Left lung (tissue), 10 donors: Measurements from ENCODE around the gene RAB6B. TPM values are rescaled to one million over a fixed set of nuclear protein-coding genes. Genes with fewer than 3 reads are reported as not detected.

ENCODE experiments used
- ATAC-seq: fragments of 200-7000 bp; cut with Tn5 transposase; one replicate; pipeline ENCODE4 v1.9.1; 2020; ENCODE audit warnings: moderate library complexity
- DNase-seq, 4 donors: peaks; one replicate each; pipeline ENCODE4 v3.0.0-alpha.2; 2013 to 2020
- H3K27ac ChIP-seq, 2 donors: fragments of 200-600 bp; sonication (generic) in 1 of 2; one replicate each; pipeline versions ENCODE4 v1.5.0 to v1.8.0; 2020 to 2021
- H3K27me3 ChIP-seq, 2 donors: fragments of 200-600 bp; sonication (generic) in 1 of 2; one replicate each; pipeline versions ENCODE4 v1.5.0 to v1.8.0; 2020 to 2021
- H3K36me3 ChIP-seq, 2 donors: fragments of 200-600 bp; sonication (generic) in 1 of 2; one replicate each; pipeline versions ENCODE4 v1.5.0 to v1.8.0; 2020 to 2021
- H3K4me1 ChIP-seq, 2 donors: fragments of 200-600 bp; one replicate each; pipeline ENCODE4 v1.8.0; 2021
- H3K4me3 ChIP-seq, 2 donors: fragments of 200-600 bp; sonication (generic) in 1 of 2; one replicate each; pipeline versions ENCODE4 v1.5.0 to v1.8.0; 2020 to 2021; ENCODE audit warnings: mild to moderate bottlenecking in 1 of 2
- H3K9me3 ChIP-seq, 2 donors: fragments of 200-600 bp; sonication (generic) in 1 of 2; one replicate each; pipeline versions ENCODE4 v1.5.0 to v1.8.0; 2020 to 2021
- intact Hi-C, 2 donors: fragments of 100-400 bp; cut with DNase I; formaldehyde crosslinking; loops; one replicate each; pipeline versions ENCODE4 v1.11.2 to v1.14.2; 2022
- polyA plus RNA-seq, 6 donors: library from polyadenylated mRNA; unstranded; fragments of 120-200 nt; gene quantifications; one replicate each; pipeline ENCODE4 v1.2.1, GENCODE V29; 2013; ENCODE audit not compliant: insufficient read length in 6 of 6
- total RNA-seq, 2 donors: library from RNA; stranded (reverse); fragmentation: NEBNext Ultra II Directional; extraction: Animal tissue kit (Norgen Biotek cat#: 25700); gene quantifications; one replicate each; pipeline ENCODE4 v1.2.1, GENCODE V29; 2021
- TF ChIP-seq, protein P1 (sequence below), 2 donors: fragments of 200-600 bp; sonication (generic) in 1 of 2; IDR thresholded peaks; one replicate each; pipeline versions ENCODE4 v1.5.0 to v1.8.0; 2021; ENCODE audit warnings: antibody characterized with exemption in 2 of 2
- donor health status: DM: no; HTN: yes; CAD: no.
- donor health status: DM: no; HTN: no; CAD: no.

RAB6B gene
- total and polyA plus RNA-seq, 8 donors, result 3.7 to 11.4 (median 6.1) TPM

DNA sequence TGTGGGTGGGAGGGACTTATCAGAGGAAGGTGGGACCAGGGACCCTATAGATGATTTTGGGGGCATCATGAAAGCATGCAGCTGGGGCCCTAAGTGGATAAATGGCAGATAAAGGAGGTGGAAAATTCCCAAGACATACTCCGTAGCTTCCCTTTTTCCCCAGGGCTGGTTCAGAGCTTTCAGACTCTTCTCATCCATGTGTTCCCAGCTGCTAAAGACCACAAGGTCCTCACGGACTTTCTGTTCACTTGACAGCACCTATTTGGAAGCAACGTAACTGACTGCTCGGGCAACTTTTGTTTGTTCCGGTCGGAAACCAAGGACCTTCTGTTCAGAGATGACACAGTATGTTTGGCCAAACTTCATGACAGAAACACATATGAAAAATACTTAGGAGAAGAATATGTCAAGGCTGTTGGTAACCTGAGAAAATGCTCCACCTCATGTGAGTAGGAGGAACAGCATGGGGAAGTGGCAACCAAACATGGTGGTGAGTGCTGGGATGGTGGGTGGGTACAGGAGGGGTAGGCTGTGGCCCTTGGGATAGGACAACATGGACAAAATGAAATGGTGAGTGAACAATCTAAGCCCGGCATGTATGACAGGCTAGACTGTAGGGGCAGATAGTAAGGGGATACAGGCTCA, 118.8 kb downstream of the RAB6B start:
- TF ChIP-seq, protein P1, sequence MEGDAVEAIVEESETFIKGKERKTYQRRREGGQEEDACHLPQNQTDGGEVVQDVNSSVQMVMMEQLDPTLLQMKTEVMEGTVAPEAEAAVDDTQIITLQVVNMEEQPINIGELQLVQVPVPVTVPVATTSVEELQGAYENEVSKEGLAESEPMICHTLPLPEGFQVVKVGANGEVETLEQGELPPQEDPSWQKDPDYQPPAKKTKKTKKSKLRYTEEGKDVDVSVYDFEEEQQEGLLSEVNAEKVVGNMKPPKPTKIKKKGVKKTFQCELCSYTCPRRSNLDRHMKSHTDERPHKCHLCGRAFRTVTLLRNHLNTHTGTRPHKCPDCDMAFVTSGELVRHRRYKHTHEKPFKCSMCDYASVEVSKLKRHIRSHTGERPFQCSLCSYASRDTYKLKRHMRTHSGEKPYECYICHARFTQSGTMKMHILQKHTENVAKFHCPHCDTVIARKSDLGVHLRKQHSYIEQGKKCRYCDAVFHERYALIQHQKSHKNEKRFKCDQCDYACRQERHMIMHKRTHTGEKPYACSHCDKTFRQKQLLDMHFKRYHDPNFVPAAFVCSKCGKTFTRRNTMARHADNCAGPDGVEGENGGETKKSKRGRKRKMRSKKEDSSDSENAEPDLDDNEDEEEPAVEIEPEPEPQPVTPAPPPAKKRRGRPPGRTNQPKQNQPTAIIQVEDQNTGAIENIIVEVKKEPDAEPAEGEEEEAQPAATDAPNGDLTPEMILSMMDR (IDR thresholded peaks at IDR 0.05), result no peak
- H3K36me3 ChIP-seq, result no peaks in the 10 kb centered on the region
- no peaks in the 10 kb centered on the region for H3K27me3 ChIP-seq
- no peak overlapping the region for H3K4me3 ChIP-seq
- intact Hi-C loops, result no loop called here
- no peaks in the 10 kb centered on the region for H3K4me1 ChIP-seq
- H3K9me3 ChIP-seq, result no peaks in the 10 kb centered on the region
- ATAC-seq (no peak), DNase-seq (no peak)
- no peak overlapping the region for H3K27ac ChIP-seq

GRCh38 chr3:133775835-133776234, 119.8 kb downstream of the RAB6B start:
- Histone ChIP-seq H3K4me1 (no peaks in the 10 kb centered on the region), H3K27ac (no peak overlapping the region), H3K4me3 (no peak overlapping the region), H3K27me3 (no peaks in the 10 kb centered on the region), H3K36me3 (no peaks in the 10 kb centered on the region), H3K9me3 (no peaks in the 10 kb centered on the region)
- DNase-seq, result no peak
- TF ChIP-seq, protein P1 (IDR thresholded peaks at IDR 0.05), result no peak
- no peak for ATAC-seq
- intact Hi-C loops, result no loop called here

DNA sequence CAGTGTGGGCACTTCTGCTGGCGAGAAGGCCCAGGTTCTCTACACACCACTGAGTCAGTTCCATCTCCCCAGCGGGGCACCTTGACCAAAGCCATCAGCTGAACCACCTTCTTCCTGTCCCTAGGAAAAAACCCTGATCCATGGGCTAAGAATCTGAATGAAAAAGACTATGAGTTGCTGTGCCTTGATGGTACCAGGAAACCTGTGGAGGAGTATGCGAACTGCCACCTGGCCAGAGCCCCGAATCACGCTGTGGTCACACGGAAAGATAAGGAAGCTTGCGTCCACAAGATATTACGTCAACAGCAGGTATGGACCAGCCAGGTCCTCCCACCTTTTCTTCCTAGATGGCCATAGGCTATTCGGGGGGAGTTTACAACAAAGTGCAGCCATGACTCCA, 120.4 kb downstream of the RAB6B start:
- TF ChIP-seq, protein P1 (IDR thresholded peaks at IDR 0.05), result no peak
- Histone ChIP-seq H3K27me3 (no peaks in the 10 kb centered on the region), H3K9me3 (no peaks in the 10 kb centered on the region), H3K4me3 (no peak overlapping the region), H3K36me3 (no peaks in the 10 kb centered on the region), H3K4me1 (no peaks in the 10 kb centered on the region), H3K27ac (no peak overlapping the region)
- intact Hi-C loops, result no loop called here
- ATAC-seq (no peak), DNase-seq (no peak)

Other genes starting within 250 kb of the RAB6B start
- gene TOPBP1, start 233.9 kb downstream of the RAB6B start, total RNA-seq, result 10 to 100 TPM; 17.5 to 26.2 TPM
- gene TOPBP1, start 233.9 kb downstream of the RAB6B start, polyA plus RNA-seq, result 10 to 100 TPM; 40.8 to 55.2 (median 46.5) TPM
- gene TF, start 149.5 kb downstream of the RAB6B start, total RNA-seq, result 1 to 10 TPM; 2.1 to 3.5 TPM
- gene TF, start 149.5 kb downstream of the RAB6B start, polyA plus RNA-seq, result 10 to 100 TPM in 2 of 6 donors, 1 to 10 TPM in 4; 3.9 to 13.1 (median 5.9) TPM
- 100 to 1,000 TPM in 1 of 2 donors, 10 to 100 TPM in 1; 68.7 to 117 TPM for gene SRPRB, start 90.1 kb downstream of the RAB6B start, total RNA-seq
- 10 to 100 TPM; 36.2 to 46.0 (median 40.1) TPM for gene SRPRB, start 90.1 kb downstream of the RAB6B start, polyA plus RNA-seq
- 100 to 1,000 TPM; 169 to 180 TPM for gene SLCO2A1, start 134.0 kb upstream of the RAB6B start, total RNA-seq
- 10 to 100 TPM; 34.7 to 76.0 (median 55.4) TPM for gene SLCO2A1, start 134.0 kb upstream of the RAB6B start, polyA plus RNA-seq